Stimulated activated CD8-positive, alpha-beta memory T cell treated with anti-CD3 and anti-CD28 coated beads, Interleukin-7, amount 100 ng/mL, for 4 hours (primary cell): ENCODE measurements around the gene PRKG1.

Source experiments
- DNase-seq, 2 donors: peaks; one replicate each; pipeline ENCODE4 v3.0.0-alpha.2; 2020; ENCODE audit warnings: low read depth in 2 of 2

PRKG1 gene

GRCh38 chr10:51879238-51879637, 805.0 kb downstream of the PRKG1 start:
- no peak for DNase-seq

- no peak for DNase-seq
Measured at GRCh38 chr10:51881213-51881612, 806.9 kb downstream of the PRKG1 start.

DNA sequence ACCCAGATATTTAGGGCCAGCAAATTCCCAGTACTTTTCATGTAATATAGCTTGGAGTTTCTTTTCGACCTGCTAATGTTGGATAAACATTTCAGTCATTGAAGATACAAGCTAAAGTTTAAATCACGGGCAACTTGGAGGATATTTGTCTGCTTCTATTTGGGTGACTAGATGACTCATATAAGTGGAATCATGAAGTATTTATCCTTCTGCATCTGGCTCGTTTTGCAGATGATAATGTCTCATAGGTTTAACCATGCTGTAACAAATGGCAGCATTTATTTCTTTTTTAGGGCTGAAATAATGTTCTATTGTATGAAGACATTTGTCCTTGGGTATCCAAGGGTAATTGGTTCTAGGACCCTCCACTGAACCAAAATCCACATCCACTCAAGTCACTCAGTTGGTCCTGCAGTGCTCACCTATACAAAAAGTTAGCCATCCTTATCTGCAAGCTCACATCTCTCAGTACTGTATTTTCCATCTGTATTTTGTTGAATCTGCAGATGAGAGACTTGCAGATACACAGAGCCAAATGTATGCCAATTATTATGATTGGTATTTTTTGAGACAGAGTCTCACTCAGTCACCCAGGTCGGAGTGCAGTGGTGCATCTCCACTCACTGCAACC, 812.3 kb downstream of the PRKG1 start:
- DNase-seq: no peak

DNA sequence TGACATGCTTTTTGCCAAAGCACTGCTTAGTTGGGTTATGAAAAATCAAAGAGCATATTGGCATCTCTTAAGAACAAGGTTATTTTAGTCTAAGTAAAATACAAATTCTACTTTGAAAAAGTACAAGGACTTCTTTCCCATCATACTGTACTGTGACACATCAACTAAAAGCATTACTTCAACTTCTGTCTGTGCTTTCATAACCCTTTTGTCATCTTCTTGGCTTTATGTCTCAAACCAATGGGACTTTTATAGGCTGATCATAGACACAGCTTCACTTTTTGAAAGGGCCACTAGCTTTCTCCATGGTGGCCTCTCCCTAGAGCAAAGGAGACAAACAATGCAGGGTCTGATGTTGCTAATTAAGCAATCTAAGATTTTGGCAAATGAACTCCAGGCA, 814.0 kb downstream of the PRKG1 start:
- DNase-seq: no peak

DNA sequence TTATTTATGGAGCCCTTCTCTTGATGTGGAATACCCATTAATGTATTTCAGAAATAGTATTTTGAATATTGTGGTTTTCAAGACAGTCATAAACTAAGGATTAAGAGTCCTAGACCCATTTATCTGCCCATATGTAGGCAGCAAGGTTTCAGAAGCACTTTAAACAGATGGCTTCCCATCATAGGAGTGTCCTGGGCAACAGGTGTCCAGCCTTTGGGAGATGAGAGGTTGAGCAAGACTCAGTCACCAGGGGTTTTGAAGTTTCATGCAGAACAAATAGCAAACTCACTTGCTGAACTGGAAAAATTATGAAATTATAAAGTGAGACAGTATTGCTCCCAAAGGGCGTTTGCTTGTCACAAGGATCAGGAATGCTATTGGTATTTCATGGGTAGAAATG, 818.0 kb downstream of the PRKG1 start:
- no peak for DNase-seq

- DNase-seq: no peak
Measured at GRCh38 chr10:51892965-51893658, 818.8 kb downstream of the PRKG1 start.

GRCh38 chr10:51894771-51895578, 820.7 kb downstream of the PRKG1 start:
- no peak for DNase-seq

DNA sequence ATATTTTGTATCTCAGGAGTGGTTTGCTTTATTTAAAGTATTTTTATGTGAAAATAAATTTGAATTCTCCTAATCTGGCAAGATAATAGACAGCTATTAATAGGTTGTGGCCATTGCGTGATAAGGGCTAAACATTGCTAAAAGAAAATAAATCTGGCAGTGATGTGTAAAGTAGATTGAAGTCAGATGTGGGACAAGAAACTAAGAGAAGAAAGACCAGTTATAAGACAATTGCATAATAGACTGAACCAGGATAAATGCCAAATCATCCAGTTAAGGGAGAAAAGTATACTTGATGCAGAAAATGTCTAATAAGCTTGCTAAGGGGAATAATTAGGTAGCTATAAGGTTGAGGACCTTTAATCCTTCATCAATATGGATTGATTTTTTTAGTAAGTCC, 822.6 kb downstream of the PRKG1 start:
- DNase-seq: no peak

GRCh38 chr10:51897560-51897959, 823.3 kb downstream of the PRKG1 start:
- no peak for DNase-seq

DNA sequence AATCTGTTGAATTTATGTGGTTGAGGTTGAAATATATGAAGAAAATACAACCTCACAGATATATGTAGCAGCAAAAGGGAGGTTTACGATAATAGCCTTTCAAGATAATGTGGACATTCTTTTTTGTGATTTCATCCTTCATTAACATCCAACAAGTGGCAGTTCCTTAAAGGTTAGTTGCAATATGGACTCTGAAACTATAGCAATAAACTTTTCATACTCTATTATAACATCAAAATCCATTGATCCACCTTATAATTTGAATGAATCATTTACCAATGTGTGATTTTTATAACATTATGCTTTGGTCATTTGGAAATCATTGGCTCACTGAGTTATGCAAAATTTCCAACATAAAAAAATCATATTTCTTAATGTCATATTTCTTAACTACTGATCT, 825.9 kb downstream of the PRKG1 start:
- no peak for DNase-seq

- DNase-seq: no peak
Measured at GRCh38 chr10:51903675-51904074, 829.4 kb downstream of the PRKG1 start.

DNA sequence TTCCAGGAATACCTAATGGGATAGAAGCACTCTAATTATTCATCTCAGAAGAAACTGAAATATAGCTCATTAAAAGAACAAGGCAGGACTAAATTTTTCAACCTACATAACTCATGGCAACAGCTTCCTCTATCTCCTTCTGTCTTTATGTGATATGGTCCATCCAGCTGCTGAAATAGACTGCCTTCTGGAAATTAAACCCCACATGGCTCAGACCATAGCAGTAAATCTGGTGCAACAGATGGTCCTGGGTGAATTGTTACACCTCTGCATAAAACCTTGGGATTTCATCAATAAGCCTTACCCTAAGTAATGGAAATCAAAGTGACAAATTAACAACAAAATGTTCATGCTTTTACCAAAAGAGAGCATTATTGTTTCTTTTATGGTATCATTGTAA, 830.7 kb downstream of the PRKG1 start:
- no peak for DNase-seq

DNA sequence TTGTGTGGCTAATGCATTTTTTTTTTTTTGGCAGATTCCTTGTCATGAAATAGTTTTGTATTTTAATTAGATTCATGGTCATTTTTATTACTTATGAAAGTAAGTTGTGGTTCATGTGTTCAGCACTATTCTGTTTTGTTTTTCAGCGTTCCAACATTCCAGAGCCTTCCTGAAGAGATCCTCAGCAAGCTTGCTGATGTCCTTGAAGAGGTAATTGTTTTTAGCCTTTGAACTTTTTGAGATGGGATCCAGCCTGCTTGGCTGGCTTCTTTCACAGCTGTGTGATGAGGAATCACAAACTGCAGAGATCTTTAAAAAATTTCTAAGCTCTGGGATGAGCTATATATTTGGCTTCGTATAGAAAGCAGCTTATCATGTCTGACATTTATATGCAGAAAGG, 833.1 kb downstream of the PRKG1 start:
- DNase-seq: no peak

GRCh38 chr10:51910189-51910588, 835.9 kb downstream of the PRKG1 start:
- no peak for DNase-seq

DNA sequence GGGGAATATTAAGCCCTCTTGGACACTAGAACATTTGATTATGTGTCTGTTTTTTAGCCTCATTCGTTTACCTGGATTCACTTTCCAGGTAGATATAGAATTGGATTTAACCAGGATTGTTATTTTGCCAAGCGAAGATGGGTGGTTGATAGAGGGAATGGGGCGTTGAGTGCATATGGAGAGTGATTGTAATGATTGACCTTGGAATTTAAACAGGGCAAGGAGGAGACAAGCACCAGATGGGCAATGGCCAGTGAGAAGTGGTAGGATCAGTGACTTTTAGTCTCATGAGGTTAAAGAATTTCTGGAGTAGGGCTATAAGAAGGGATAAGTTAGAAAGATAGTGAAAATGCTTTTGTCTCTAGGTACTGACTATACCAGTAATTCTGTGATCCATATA, 836.3 kb downstream of the PRKG1 start:
- DNase-seq: no peak

DNA sequence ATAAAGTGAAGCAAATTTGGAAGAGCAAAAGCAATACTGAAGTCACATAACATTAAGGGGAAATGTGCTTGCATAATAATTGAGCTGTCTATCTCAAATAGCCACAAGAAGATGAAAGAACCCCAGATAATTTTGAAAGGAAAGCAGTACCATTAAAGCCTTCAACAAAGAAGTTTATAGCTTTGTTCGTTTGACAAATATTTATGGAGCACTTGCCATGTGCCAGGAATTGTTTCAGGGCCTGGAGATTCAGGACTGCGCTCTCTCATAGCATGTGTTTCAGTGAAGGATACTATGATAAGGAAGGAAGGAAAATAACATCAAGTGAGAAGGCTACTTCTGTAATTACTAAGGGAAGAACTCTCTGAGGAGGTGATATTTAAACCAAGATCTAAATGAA, 837.4 kb downstream of the PRKG1 start:
- DNase-seq: no peak

DNA sequence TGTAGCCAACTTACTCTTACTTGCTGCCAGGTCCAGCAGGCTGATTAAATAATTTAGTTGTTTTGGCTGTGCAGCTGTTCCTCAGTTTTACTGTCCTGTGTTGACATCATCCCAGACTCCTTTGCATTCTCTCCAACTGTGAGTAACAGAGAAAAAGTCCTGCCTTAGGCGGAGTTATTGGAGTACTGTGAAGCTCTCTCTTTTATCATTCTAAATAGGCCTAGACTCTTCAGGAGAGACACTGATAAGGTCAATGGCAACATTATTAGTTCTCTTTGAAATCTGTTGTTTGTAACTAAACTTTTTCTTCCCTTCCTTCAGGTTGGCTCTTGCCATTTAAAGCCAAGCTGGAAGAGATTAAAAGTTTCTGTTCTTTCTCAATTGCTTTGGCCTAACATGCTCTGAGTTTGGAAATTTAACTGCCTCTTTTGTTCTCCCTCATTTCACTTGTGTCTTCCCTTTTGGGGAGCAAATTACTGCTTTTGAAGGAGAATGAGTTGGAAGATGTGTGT, 840.8 kb downstream of the PRKG1 start:
- DNase-seq: no peak

DNA sequence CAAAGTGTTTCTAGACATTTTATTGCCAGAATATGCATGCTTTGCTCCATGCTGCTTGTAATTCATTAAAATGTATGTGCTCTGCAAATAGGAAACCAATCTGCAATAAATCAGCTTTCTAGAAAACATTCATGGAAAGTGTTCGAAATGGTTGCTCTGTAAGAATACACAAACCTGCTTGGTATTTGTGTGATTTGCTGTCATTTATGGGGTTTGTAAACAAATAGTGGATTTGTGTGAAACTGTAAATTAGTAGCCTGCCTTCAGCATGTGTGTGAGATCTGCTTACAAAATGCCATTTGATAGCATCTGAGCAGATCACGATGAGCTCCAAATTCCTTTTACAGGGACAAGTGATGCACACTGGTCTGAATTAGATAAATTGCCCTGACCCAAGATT, 844.2 kb downstream of the PRKG1 start:
- DNase-seq: no peak

DNA sequence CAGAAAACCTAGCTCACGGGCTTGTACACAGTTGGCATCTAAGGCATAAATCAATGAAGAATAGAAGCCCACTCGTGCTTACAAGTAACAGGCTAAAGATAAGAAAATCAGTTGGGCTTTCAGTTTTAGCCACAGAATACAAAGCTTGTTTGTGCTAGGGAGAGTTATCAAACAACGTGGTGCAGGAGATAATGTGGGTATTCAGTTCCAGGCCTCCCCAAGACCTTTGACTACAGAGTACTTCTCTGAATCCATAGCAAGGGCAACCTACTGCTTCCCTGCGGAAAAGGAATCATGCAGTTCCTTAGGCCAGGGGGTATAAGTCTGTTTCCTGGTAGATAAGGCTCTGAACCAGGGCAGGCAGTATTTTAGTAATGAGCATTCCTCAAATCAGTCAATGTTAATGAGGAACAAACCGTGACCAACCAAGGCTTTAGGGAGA, 844.6 kb downstream of the PRKG1 start:
- no peak for DNase-seq

DNA sequence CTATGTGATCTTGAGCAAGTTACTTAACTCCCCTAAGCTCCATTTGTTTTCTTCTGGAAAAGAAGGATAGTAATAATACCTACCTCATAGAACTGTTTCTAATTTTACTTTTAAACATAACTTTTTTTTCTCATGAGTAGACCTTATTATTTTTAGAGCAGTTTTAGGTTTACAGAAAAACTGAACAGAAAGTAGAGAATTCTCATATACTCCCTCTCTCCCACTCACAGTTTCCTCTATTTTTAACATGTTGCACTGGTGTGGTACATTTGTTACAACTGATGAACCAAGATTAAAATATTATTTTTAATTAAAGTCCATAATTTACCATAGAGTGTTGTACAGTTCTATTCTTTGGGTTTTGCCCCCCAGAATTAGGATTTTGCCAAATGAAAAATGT, 846.4 kb downstream of the PRKG1 start:
- DNase-seq: no peak

GRCh38 chr10:51924359-51924758, 850.1 kb downstream of the PRKG1 start:
- no peak for DNase-seq

GRCh38 chr10:51926337-51926736, 852.0 kb downstream of the PRKG1 start:
- DNase-seq: no peak

- DNase-seq: no peak
Measured at GRCh38 chr10:51928162-51928561, 853.9 kb downstream of the PRKG1 start.
